Left lung (tissue), 10 donors: ENCODE measurements around the gene HDAC5. TPM values are rescaled to one million over a fixed set of nuclear protein-coding genes. Genes with fewer than 3 reads are reported as not detected.

Experiments used
- ATAC-seq: fragments of 200-7000 bp; cut with Tn5 transposase; one replicate; pipeline ENCODE4 v1.9.1; 2020; ENCODE audit warnings: moderate library complexity
- DNase-seq, 4 donors: peaks; one replicate each; pipeline ENCODE4 v3.0.0-alpha.2; 2013 to 2020
- H3K27ac ChIP-seq, 2 donors: fragments of 200-600 bp; sonication (generic) in 1 of 2; one replicate each; pipeline versions ENCODE4 v1.5.0 to v1.8.0; 2020 to 2021
- H3K27me3 ChIP-seq, 2 donors: fragments of 200-600 bp; sonication (generic) in 1 of 2; one replicate each; pipeline versions ENCODE4 v1.5.0 to v1.8.0; 2020 to 2021
- H3K36me3 ChIP-seq, 2 donors: fragments of 200-600 bp; sonication (generic) in 1 of 2; one replicate each; pipeline versions ENCODE4 v1.5.0 to v1.8.0; 2020 to 2021
- H3K4me1 ChIP-seq, 2 donors: fragments of 200-600 bp; one replicate each; pipeline ENCODE4 v1.8.0; 2021
- H3K4me3 ChIP-seq, 2 donors: fragments of 200-600 bp; sonication (generic) in 1 of 2; one replicate each; pipeline versions ENCODE4 v1.5.0 to v1.8.0; 2020 to 2021; ENCODE audit warnings: mild to moderate bottlenecking in 1 of 2
- H3K9me3 ChIP-seq, 2 donors: fragments of 200-600 bp; sonication (generic) in 1 of 2; one replicate each; pipeline versions ENCODE4 v1.5.0 to v1.8.0; 2020 to 2021
- intact Hi-C, 2 donors: fragments of 100-400 bp; cut with DNase I; formaldehyde crosslinking; loops; one replicate each; pipeline versions ENCODE4 v1.11.2 to v1.14.2; 2022
- polyA plus RNA-seq, 6 donors: library from polyadenylated mRNA; unstranded; fragments of 120-200 nt; gene quantifications; one replicate each; pipeline ENCODE4 v1.2.1, GENCODE V29; 2013; ENCODE audit not compliant: insufficient read length in 6 of 6
- total RNA-seq, 2 donors: library from RNA; stranded (reverse); fragmentation: NEBNext Ultra II Directional; extraction: Animal tissue kit (Norgen Biotek cat#: 25700); gene quantifications; one replicate each; pipeline ENCODE4 v1.2.1, GENCODE V29; 2021
- TF ChIP-seq, protein P1 (sequence below), 2 donors: fragments of 200-600 bp; sonication (generic) in 1 of 2; IDR thresholded peaks; one replicate each; pipeline versions ENCODE4 v1.5.0 to v1.8.0; 2021; ENCODE audit warnings: antibody characterized with exemption in 2 of 2
- donor health status: DM: no; HTN: yes; CAD: no.
- donor health status: DM: no; HTN: no; CAD: no.

The HDAC5 gene
- total and polyA plus RNA-seq, 8 donors = 28.0 to 61.4 (median 57.5) TPM

DNA sequence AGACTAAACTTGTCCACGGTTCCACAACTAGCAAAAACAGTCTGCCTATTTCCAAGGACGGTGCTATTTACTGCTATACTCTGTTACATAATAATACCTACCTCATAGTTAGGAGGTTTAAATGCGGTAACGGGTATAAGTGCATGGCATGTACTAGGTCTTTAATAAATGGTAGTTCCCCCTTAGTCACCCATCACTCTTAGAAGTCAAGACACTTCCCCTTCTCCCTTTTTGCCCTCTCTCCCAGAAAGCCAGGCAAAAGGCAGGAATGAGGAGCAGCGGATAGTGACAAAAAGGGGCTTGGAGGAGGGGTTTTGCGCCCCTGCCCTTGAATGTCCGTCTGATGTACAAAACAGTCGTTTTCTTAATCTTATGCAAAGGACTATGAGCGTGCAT lies 55.9 kb downstream of the HDAC5 start:
- H3K36me3 ChIP-seq = peaks cover 0 to 15% of the 10 kb centered on the region in 2 donors
- intact Hi-C loops = no loop called here
- DNase-seq = no peak
- H3K27ac ChIP-seq = peak overlapping the region; percentile 87 to 92
- H3K27me3 ChIP-seq = no peaks in the 10 kb centered on the region
- TF ChIP-seq, protein P1, sequence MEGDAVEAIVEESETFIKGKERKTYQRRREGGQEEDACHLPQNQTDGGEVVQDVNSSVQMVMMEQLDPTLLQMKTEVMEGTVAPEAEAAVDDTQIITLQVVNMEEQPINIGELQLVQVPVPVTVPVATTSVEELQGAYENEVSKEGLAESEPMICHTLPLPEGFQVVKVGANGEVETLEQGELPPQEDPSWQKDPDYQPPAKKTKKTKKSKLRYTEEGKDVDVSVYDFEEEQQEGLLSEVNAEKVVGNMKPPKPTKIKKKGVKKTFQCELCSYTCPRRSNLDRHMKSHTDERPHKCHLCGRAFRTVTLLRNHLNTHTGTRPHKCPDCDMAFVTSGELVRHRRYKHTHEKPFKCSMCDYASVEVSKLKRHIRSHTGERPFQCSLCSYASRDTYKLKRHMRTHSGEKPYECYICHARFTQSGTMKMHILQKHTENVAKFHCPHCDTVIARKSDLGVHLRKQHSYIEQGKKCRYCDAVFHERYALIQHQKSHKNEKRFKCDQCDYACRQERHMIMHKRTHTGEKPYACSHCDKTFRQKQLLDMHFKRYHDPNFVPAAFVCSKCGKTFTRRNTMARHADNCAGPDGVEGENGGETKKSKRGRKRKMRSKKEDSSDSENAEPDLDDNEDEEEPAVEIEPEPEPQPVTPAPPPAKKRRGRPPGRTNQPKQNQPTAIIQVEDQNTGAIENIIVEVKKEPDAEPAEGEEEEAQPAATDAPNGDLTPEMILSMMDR (IDR thresholded peaks at IDR 0.05) = no peak
- no peak overlapping the region for H3K4me3 ChIP-seq
- peaks cover 23 to 69% of the 10 kb centered on the region in 2 donors for H3K4me1 ChIP-seq
- no peaks in the 10 kb centered on the region for H3K9me3 ChIP-seq
- no peak for ATAC-seq

DNA sequence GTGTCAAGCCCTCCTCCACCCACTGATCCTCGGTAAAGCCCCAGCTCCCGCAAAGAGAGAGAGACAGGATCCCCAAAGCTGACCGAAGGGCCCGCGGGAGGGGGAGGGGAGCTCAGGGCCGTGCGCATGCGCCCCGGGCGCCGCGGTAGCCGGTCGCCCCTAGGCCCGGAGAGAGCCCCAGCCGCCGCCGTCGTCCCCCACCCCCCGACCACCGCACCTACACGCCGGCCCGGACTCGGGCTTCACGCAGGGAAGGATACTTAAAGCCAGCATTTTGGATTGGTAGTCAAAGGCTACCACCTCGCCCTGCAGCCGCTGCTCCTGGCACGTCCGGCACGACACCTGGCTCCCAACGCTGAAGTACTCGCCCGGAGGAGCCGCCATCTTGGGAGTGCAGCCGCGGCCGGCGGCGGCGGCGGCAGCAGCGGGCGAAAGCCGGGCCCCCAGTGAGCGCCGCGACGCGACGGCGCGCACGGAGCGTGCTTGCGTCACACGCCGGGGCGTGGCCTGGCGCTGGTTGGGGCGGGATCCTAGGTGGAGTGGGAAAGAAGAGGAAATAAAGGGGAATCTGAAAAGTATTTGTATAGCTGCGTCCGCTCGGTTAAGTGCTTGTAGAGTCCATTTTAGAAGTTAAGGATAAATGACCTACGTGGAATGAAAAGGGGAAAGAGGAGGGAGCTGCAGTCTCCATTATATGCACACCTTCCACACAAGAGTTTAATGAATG lies 57.1 kb downstream of the HDAC5 start, which contains the start of gene LSM12:
LSM12 (minus strand) TSS at position 468 of the 727 bp plus-strand sequence; CDS start at position 384, 84 bp downstream.
- H3K27me3 ChIP-seq = no peaks in the 10 kb centered on the region
- intact Hi-C loops = no loop called here
- TF ChIP-seq, protein P1 (IDR thresholded peaks at IDR 0.05) = no peak
- H3K4me3 ChIP-seq = peak within 1 kb of the TSS; percentile 60 to 67
- peaks cover 16 to 58% of the 10 kb centered on the region in 2 donors for H3K4me1 ChIP-seq
- H3K9me3 ChIP-seq = no peaks in the 10 kb centered on the region
- DNase-seq = peak; percentile 90 to 98 (median 94)
- peaks cover 0 to 27% of the 10 kb centered on the region in 2 donors for H3K36me3 ChIP-seq
- peak; percentile 81 for ATAC-seq
- peak within 1 kb of the TSS; percentile 87 to 92 for H3K27ac ChIP-seq

DNA sequence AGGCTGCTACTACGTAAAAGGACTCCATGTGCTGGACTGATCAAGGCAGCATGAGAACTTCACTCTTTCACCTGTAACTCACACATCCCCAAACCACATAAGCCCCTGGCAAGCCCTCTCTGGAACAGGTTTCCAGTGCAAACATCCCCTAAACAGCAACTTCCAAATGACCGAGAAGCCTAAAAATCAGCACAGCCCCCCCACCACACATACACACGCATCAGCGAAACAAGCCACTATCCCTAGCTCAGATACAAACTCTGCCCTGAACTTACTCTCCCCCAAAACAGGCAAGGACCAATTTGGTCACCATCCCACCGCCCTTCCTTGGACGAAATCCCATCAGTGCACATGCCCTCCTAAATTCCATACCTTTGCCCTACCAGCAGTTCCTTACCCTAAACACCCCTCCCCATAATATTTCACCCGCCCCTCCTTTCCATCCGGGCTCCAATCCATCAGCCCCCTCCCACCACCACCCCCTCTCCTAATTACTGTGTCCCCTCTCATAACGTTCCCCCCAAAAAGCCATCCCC lies 57.7 kb downstream of the HDAC5 start:
- ATAC-seq (no peak), DNase-seq (no peak)
- H3K4me1 ChIP-seq = peaks cover 14 to 52% of the 10 kb centered on the region in 2 donors
- H3K27ac ChIP-seq = peak overlapping the region; percentile 87 to 92
- no peaks in the 10 kb centered on the region for H3K27me3 ChIP-seq
- H3K4me3 ChIP-seq = peak overlapping the region; percentile 60 to 67
- no peaks in the 10 kb centered on the region for H3K9me3 ChIP-seq
- TF ChIP-seq, protein P1 (IDR thresholded peaks at IDR 0.05) = no peak
- intact Hi-C loops = no loop called here
- peaks cover 0 to 33% of the 10 kb centered on the region in 2 donors for H3K36me3 ChIP-seq

DNA sequence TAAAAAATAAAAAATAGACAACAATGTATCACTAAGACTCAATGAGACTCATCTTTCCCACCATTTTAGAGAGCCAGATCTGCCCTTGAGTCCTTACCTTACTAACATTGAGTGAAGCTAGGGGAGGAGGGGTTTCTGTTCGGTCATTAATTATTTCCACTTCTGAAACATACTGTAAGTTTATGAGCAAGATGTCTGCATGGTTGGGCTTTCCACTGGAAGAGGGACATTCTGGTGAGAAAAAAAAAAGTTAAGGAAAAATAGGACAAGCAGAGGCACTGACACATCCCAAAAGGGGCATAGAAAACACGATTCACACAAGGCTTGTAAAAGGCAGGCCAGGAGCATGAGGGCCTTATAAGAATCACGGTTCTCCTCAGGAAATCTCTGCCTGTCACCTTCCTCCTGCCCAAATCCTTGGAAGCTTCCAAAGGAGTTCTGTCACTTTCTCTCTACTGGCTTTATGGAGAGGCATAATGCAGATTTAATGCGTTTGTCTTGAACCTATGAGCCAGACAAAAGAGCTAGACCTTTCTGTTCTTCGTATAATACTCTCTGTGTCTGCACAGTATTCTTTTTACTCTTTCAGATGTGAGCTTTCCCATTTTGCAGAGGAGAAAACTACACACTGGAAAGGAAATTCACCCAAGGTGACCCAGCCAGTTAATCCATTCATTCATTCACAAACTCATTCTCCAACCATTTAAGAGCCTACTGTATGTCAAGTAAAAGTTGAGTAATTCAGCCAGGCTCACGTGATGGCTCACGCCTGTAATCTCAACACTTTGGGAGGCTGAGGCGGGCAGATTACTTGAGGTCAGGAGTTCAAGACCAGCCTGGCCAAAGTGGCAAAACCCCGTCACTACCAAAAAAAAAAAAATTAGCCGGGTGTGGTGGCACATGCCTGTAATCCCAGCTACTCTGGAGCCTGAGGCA lies 59.5 kb downstream of the HDAC5 start:
- H3K27me3 ChIP-seq = no peaks in the 10 kb centered on the region
- H3K4me3 ChIP-seq = no peak overlapping the region
- peaks cover 14 to 44% of the 10 kb centered on the region in 2 donors for H3K4me1 ChIP-seq
- TF ChIP-seq, protein P1 (IDR thresholded peaks at IDR 0.05) = no peak
- intact Hi-C loops = no loop called here
- no peak for ATAC-seq
- H3K36me3 ChIP-seq = peaks cover 0 to 51% of the 10 kb centered on the region in 2 donors
- H3K27ac ChIP-seq = no peak overlapping the region
- no peak for DNase-seq
- no peaks in the 10 kb centered on the region for H3K9me3 ChIP-seq
